Effector memory CD4-positive, alpha-beta T cell (primary cell): ENCODE results near the gene KRT7.
"Not testable (repeated sequence)": the region's sequence is repeated elsewhere in the genome, so short reads cannot be mapped to it uniquely, and the experiment has no call there.

Experiments used
- DNase-seq, 3 donors: peaks; one replicate each; pipeline ENCODE4 v3.0.0-alpha.2; 2020
- H3K27ac ChIP-seq: 2 replicates; pipeline ENCODE4 v1.7.0; 2013; ENCODE audit warnings: mild to moderate bottlenecking, low read length, moderate library complexity; ENCODE audit not compliant: insufficient read depth, poor library complexity, severe bottlenecking
- H3K27me3 ChIP-seq: replicated peaks from 2 replicates; pipeline ENCODE4 v1.7.0; 2013; ENCODE audit warnings: mild to moderate bottlenecking, low read length; ENCODE audit not compliant: insufficient read depth, control insufficient read depth, poor library complexity, severe bottlenecking
- H3K36me3 ChIP-seq: 2 replicates; pipeline ENCODE4 v1.7.0; 2013; ENCODE audit warnings: mild to moderate bottlenecking, low read length, moderate library complexity; ENCODE audit not compliant: control insufficient read depth, insufficient read depth
- H3K4me1 ChIP-seq: 2 replicates; pipeline ENCODE4 v1.7.0; 2013; ENCODE audit warnings: low read length, mild to moderate bottlenecking; ENCODE audit not compliant: control insufficient read depth, insufficient read depth, poor library complexity, severe bottlenecking
- H3K4me3 ChIP-seq: 2 replicates; pipeline ENCODE4 v1.7.0; 2013; ENCODE audit warnings: low read length, low read depth, mild to moderate bottlenecking; ENCODE audit not compliant: insufficient read depth, poor library complexity, severe bottlenecking
- H3K9me3 ChIP-seq: 2 replicates; pipeline ENCODE4 v1.7.0; 2013; ENCODE audit warnings: mild to moderate bottlenecking, low read length, moderate library complexity; ENCODE audit not compliant: control insufficient read depth

KRT7 gene

DNA sequence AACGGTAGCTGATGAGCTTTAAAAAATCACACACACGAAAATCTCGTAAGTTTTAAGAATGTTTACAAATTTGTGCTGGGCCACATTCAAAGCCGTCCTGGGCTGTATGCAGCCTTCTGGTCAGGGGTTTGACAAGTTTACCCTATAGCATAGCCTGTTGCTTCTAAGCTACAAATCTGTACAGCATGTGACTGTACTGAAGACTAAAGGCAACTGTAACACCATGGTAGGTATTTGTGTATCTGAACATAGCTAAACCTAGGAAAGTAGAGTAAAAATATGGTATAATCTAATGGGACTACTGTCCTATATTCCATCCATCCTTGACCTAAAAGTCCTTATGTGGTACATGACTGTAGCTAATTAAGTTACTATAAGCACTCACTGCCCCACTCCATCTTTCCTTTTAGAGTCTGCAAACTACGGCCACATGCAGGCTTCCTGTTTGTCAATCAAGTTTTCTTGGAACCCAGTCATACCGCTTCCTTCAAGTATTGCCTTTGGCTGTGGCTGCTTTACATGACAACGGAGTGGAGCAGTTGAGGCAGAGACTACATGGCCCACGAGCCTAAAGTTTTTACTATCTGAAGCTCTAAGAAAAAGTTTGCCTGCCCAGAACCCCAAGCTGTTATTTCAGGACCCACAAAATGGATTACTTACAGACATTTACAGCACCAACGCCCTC, 18.5 kb downstream of the KRT7 start:
- Histone ChIP-seq H3K27me3 (peaks cover 5% of the 10 kb centered on the region), H3K4me3 (no peak overlapping the region), H3K4me1 (no peaks in the 10 kb centered on the region), H3K27ac (no peak overlapping the region), H3K9me3 (no peaks in the 10 kb centered on the region), H3K36me3 (no peaks in the 10 kb centered on the region)
- no peak for DNase-seq

DNA sequence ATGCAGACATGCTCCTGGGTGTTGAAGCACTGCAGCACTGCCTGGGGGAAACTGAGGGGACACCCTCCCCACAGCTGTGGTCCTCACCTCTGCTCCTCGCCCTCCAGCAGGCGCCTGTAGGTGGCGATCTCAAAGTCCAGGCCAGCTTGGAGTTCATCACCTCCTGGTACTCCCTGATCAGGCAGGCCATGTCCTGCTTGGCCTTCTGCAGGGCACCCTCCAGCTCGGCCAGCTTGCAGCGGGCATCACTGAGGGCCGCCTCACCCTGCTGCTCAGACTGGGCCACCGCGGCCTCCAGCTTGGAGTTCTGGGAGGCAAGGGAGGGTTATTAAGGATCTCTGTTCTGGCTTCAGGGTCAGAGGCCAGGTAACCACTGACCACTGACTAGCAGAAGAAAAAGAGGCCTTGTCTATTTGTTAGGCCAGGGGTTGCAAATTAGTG, 19.2 kb downstream of the KRT7 start:
- not testable (repeated sequence) for H3K9me3 ChIP-seq, DNase-seq, H3K4me3 ChIP-seq, H3K27ac ChIP-seq, H3K4me1 ChIP-seq, H3K36me3 ChIP-seq
- peaks cover 11% of the 10 kb centered on the region for H3K27me3 ChIP-seq

DNA sequence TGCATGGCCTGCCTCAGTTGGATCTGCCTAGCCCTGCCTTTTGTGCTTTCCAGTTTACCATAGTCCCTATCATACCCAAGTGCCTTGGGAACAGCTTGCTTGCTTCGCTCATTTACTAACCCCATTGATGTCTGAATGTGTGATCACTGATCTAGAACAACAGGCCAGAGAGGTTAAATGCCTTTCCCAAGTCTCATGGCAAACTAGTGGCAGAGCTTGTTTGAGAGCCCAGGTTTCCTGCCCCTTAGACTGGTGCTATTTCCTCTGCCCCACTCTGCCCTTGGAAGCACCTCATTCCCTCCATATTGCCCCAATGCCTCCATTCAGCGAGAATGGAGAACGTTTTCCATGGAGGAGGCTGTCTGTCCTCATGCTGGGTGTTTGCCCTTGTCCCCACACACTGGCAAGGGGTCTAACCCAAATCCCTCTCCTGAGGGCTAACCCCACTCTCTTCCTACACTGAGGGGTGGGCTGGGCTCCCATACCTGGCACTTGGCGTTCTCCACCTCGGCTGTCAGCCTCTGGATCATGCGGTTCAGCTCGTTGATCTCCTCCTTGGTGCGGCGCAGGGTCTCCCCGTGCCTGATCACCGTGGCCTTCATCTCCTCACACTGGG, 19.8 kb downstream of the KRT7 start:
- no peak for DNase-seq
- Histone ChIP-seq H3K36me3 (no peaks in the 10 kb centered on the region), H3K27ac (no peak overlapping the region), H3K4me1 (no peaks in the 10 kb centered on the region), H3K9me3 (no peaks in the 10 kb centered on the region), H3K4me3 (no peak overlapping the region), H3K27me3 (peaks cover 17% of the 10 kb centered on the region)

DNA sequence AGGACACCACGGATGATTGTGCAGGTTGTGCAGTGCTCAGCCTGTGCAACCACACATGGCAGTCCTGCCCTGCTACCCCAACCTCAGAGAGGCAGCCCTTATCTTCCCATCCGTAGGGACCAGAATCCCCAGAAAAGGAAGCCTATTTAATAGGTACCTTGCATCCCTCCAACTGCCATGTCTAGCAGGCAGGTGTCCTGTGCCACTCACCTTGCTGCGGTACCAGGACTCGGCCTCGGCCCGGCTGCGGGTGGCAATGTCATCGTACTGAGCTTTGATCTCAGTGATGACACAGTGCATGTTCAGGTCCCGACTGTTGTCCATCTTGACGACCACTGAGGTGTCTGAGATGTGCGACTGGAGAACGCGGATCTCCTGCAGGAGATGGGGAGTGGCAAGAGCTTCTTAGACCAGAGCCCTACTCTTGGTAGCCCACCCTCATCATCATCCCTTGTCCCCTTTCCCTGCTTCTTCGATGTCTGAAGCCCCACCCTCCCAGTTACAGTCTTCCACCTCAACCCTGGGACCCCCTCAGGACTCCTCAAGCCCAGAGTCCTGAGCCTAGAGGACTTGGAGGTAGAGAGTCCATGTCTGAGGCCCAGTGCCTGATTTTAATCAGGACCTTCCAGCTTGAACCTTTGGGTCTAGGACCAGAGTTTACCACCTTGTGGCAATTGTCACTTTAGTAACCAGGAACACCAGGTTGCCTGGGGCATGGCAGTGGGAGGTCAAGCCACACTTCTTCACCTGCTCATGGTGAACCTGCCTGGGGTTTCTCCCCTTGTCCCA, 20.5 kb downstream of the KRT7 start:
- Histone ChIP-seq H3K4me1 (no peaks in the 10 kb centered on the region), H3K9me3 (no peaks in the 10 kb centered on the region), H3K27me3 (peaks cover 19% of the 10 kb centered on the region), H3K36me3 (no peaks in the 10 kb centered on the region), H3K4me3 (no peak overlapping the region), H3K27ac (no peak overlapping the region)
- no peak for DNase-seq

DNA sequence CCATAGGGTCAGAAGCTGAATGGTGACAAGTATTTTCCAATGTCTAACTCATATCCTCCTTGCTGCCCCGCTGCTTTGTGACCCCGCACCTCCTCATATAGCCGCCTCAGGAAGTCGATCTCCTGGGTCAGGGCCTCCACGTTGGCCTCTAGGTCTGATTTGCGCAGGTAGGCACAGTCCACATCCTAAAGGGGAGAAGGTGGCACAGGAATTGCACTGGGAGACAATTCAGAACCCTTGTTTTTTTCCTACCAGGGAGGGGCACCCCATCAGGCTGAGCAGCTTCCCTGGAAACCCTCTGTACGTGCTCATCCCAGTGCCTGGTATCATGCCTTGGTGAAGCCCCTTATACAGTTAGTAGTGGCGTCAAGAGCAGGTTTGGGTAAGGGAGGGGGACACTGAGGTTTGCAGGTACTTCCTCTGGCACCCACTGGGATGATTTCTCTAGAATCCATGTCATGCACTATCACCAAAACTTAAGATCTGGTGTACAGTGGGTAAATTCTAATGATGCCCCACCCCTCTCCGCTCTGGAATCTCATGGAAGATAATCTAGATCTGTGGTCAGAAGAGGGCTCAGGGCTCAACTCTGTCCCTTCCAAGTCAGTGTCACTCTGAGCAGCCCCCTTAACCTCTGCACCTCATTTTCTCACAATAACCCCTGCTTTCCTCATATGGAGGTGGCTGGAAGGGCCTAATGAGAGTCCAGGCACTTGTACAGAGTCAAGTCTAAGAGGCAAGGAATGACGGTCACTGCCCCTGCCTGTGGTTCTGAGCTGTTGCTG, 21.3 kb downstream of the KRT7 start:
- no peak overlapping the region for H3K27ac ChIP-seq
- peaks cover 19% of the 10 kb centered on the region for H3K27me3 ChIP-seq
- H3K36me3 ChIP-seq: no peaks in the 10 kb centered on the region
- no peaks in the 10 kb centered on the region for H3K4me1 ChIP-seq
- no peak for DNase-seq
- H3K4me3 ChIP-seq: no peak overlapping the region
- H3K9me3 ChIP-seq: no peaks in the 10 kb centered on the region

DNA sequence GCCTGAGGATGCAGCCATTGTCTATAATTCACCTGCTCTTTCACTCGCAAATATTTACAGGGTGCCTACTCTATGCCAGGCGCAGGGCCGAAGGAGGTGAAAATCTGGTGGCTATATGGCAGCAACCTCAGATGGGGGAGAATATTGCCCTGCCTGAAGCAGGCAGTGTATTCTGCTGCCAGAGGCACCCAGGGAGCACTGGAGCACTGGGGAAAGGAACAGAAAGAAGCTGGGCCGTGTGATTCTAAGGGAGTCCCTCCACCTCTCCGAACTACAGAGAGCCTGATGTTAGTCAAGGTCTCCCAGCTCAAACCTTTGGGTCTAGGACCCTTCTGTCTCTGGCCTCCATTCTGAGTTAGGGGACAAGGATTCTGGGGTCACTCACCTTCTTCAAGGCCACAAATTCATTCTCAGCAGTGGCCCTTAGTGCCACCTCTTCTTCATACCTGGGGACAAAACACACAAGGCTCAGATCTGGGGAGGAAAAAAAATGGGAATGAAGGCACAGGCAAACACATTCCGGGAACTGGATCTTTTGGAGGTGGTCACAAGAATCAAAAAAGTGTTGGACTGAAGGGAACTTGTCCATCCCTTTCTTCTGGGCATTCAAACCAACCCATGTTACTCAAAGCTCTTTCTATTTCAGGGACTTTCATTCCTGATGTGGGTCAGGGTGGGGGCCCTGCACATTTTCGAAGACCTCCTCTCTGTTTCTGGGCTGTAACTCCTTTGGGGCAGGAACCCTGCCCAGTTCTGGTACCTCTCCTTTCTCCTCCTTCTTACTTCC, 22.1 kb downstream of the KRT7 start:
- H3K27me3 ChIP-seq: peaks cover 19% of the 10 kb centered on the region
- no peaks in the 10 kb centered on the region for H3K4me1 ChIP-seq
- DNase-seq: no peak
- H3K4me3 ChIP-seq: no peak overlapping the region
- H3K9me3 ChIP-seq: no peaks in the 10 kb centered on the region
- no peak overlapping the region for H3K27ac ChIP-seq
- H3K36me3 ChIP-seq: no peaks in the 10 kb centered on the region

DNA sequence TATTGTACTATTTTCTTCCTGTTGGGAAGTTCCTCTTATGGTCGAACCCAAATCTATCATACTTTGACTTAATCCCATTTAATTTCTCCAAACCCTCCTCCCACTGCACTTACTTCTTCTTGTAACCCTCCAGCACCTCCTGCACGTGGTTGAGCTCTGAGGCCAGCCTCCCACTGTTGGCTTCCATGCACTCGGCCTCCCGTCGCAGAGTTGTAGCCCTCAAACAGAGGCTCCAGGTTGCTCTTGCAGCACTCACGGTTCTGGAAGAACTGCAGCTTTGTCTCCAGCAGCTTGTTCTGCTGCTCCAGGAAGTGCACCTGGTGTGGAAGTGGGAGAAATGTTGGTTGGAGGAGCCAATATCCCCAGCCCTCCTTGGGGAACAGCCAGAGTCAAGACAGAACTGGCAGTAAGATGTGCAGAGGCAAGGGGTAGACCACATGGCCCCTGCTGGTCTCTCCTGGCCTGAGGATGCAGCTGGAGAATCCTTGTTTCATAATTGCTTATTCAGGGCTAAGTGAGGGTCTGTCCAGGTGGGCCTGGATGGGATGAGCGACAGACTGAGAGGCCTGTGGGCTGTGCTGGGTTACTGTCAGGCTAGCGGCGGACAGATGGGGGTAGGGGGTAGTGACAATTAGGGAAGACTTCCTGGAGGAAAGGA, 23.0 kb downstream of the KRT7 start:
- H3K27me3 ChIP-seq: peaks cover 19% of the 10 kb centered on the region
- no peak for DNase-seq

DNA sequence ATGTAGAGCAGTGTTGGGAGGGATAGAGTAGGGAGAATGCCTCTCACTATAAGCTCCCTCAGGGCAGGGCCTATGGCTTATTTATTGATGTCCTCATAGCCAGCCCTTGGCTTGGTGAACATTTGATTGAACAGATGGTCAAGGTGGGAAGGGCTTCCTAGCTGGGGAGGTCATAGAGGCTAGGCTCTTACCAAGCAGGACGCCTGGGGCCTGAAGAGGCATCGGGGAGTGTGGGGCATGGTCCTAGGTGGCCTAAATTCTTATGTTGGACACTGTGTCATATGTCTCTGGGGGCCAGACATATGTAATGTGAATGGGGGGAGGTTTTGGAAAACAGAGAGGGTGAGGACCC, 23.5 kb downstream of the KRT7 start:
- Histone ChIP-seq H3K36me3 (no peaks in the 10 kb centered on the region), H3K4me1 (no peaks in the 10 kb centered on the region), H3K27me3 (peaks cover 19% of the 10 kb centered on the region), H3K9me3 (no peaks in the 10 kb centered on the region), H3K4me3 (no peak overlapping the region), H3K27ac (no peak overlapping the region)
- DNase-seq: no peak

More for the DNA sequence above, 23.0 kb downstream of the KRT7 start:
- Histone ChIP-seq H3K4me3 (no peak overlapping the region), H3K36me3 (no peaks in the 10 kb centered on the region), H3K9me3 (no peaks in the 10 kb centered on the region), H3K4me1 (no peaks in the 10 kb centered on the region), H3K27ac (no peak overlapping the region)

DNA sequence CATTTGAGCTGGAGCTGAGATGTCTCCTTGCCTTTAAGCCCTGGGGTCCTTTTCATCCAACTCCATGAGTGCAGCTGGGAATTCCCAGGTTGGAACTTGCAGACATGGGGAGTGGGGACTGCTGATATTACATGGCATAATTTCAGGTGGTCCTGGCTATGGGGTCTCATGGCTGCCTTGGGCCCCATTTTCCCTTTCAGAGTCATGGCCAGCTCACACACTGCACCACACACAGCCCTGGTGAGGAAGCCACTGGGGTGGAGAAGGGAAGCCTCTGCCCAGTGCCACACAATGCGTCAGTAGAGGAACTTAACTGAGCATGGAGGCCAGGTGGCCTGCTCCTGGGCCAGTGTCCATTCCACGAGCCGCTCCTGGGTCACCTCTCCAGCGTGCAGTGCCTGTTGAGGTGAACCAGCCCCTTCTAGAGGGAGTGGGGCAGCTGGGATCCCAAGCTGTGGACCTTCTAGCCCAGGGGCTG, 24.1 kb downstream of the KRT7 start:
- Histone ChIP-seq H3K36me3 (no peaks in the 10 kb centered on the region), H3K27me3 (peaks cover 19% of the 10 kb centered on the region)
- no peak for DNase-seq

More for the DNA sequence above, 24.1 kb downstream of the KRT7 start:
- Histone ChIP-seq H3K4me1 (no peaks in the 10 kb centered on the region), H3K27ac (no peak overlapping the region), H3K9me3 (no peaks in the 10 kb centered on the region), H3K4me3 (no peak overlapping the region)
